CD4-positive, alpha-beta T cell (primary cell): ENCODE measurements around the gene KCNJ4. TPM values are rescaled to one million over a fixed set of nuclear protein-coding genes. Genes with fewer than 3 reads are reported as not detected.

Experiments used
- ATAC-seq: fragments of 200-7000 bp; cut with Tn5 transposase; one replicate; pipeline ENCODE4 v1.10.0; 2022; ENCODE audit warnings: mild to moderate bottlenecking; ENCODE audit not compliant: poor library complexity
- CTCF ChIA-PET: fragments of 350-600 bp; sonication (Branson Sonifier 250); formaldehyde crosslinking; loops from one replicate; lab custom pipeline; 2021; ENCODE audit warnings: antibody characterized with exemption, inconsistent platforms; lab: Charles Lee
- POLR2A ChIA-PET: fragments of 350-600 bp; sonication (Branson Sonifier 250); formaldehyde crosslinking; loops from one replicate; lab custom pipeline; 2021; ENCODE audit warnings: antibody characterized with exemption, inconsistent platforms; lab: Charles Lee
- DNase-seq, 14 experiments: peaks; one replicate each; pipeline ENCODE4 v3.0.0-alpha.2; 2013 to 2020; ENCODE audit warnings: mixed read lengths in 2 of 14
- H3K27ac ChIP-seq, 2 donors: one replicate each; pipeline versions ENCODE4 v1.5.1 to v1.7.0; 2013; ENCODE audit warnings: low read length in 2 of 2, low read depth in 1 of 2, mild to moderate bottlenecking in 1 of 2
- H3K27me3 ChIP-seq, 2 experiments: 1 replicate in 1 of 2; 2 replicates in 1 of 2; pipeline versions ENCODE4 v1.6.1 to v1.7.0; 2013; ENCODE audit warnings: low read length in 2 of 2, control low read depth in 1 of 2, mild to moderate bottlenecking in 1 of 2, moderate library complexity in 1 of 2; ENCODE audit not compliant: insufficient read depth in 2 of 2, control insufficient read depth in 1 of 2
- H3K36me3 ChIP-seq: one replicate; pipeline ENCODE4 v1.6.1; 2013; ENCODE audit warnings: low read length, control low read depth; ENCODE audit not compliant: insufficient read depth
- H3K4me1 ChIP-seq: one replicate; pipeline ENCODE4 v1.6.1; 2013; ENCODE audit warnings: low read length, control low read depth; ENCODE audit not compliant: insufficient read depth
- H3K4me3 ChIP-seq: one replicate; pipeline ENCODE4 v1.5.1; 2013; ENCODE audit warnings: mild to moderate bottlenecking, low read length, moderate library complexity
- H3K9me3 ChIP-seq, 2 experiments: 1 replicate in 1 of 2; 2 replicates in 1 of 2; pipeline versions ENCODE4 v1.6.1 to v1.7.0; 2013; ENCODE audit warnings: low read length in 2 of 2, mild to moderate bottlenecking in 2 of 2, control low read depth in 1 of 2, moderate library complexity in 1 of 2; ENCODE audit not compliant: control insufficient read depth in 1 of 2, insufficient read depth in 1 of 2
- H3K27ac Mint-ChIP-seq: one replicate; pipeline ENCODE4 v1.8.0; 2020; ENCODE audit warnings: mixed read lengths
- H3K27me3 Mint-ChIP-seq: one replicate; pipeline ENCODE4 v1.8.0; 2021; ENCODE audit warnings: mixed read lengths
- H3K36me3 Mint-ChIP-seq: one replicate; pipeline ENCODE4 v1.8.0; 2021; ENCODE audit warnings: low read depth, mixed read lengths
- H3K4me1 Mint-ChIP-seq: one replicate; pipeline ENCODE4 v1.8.0; 2021; ENCODE audit warnings: low read depth, mixed read lengths
- H3K4me3 Mint-ChIP-seq: one replicate; pipeline ENCODE4 v1.8.0; 2020; ENCODE audit warnings: mild to moderate bottlenecking, mixed read lengths
- H3K9me3 Mint-ChIP-seq: one replicate; pipeline ENCODE4 v1.8.0; 2020; ENCODE audit warnings: mixed read lengths
- CTCF ChIP-seq: fragments of 200-600 bp; IDR thresholded peaks from one replicate; pipeline ENCODE4 v1.8.0; 2022; ENCODE audit warnings: antibody characterized with exemption, mild to moderate bottlenecking
- intact Hi-C, 2 experiments: fragments of 100-400 bp; cut with DNase I in 1 of 2; cut with micrococcal nuclease in 1 of 2; formaldehyde crosslinking; loops; one replicate each; pipeline versions ENCODE4 v1.15.1 to v1.9.0; 2023 to 2025; cut with DNase I, micrococcal nuclease
- total RNA-seq, 174 experiments: library from RNA in 2 of 174; stranded (reverse) in 2 of 174; gene quantifications; one replicate each; pipeline ENCODE4 v1.2.3 and lab custom pipeline; 2021 to 2026

The KCNJ4 gene
- total RNA-seq, 2 experiments from 2014 or later: not detected

- Histone ChIP-seq H3K36me3 (no peaks in the 10 kb centered on the region), H3K27ac (no peak overlapping the region), H3K4me1 (peaks cover 14% of the 10 kb centered on the region), H3K9me3 (peaks cover 0 to 13% of the 10 kb centered on the region in 2 experiments), H3K4me3 (no peak overlapping the region), H3K27me3 (peaks cover 54 to 56% of the 10 kb centered on the region in 2 experiments)
- peaks cover 13% of the 10 kb centered on the region for H3K4me1 Mint-ChIP-seq
- H3K27ac Mint-ChIP-seq: no peak overlapping the region
- no peak for ATAC-seq
- intact Hi-C loops: no loop called here
- no peaks in the 10 kb centered on the region for H3K36me3 Mint-ChIP-seq
- ChIA-PET POLR2A (no interaction called here), CTCF (no interaction called here)
- DNase-seq: no peak
- H3K4me3 Mint-ChIP-seq: no peak overlapping the region
- no peak for TF ChIP-seq CTCF
- peaks cover 78% of the 10 kb centered on the region for H3K27me3 Mint-ChIP-seq
- H3K9me3 Mint-ChIP-seq: no peaks in the 10 kb centered on the region
Measured at GRCh38 chr22:38460426-38460840, 5.4 kb upstream of the KCNJ4 start.

DNA sequence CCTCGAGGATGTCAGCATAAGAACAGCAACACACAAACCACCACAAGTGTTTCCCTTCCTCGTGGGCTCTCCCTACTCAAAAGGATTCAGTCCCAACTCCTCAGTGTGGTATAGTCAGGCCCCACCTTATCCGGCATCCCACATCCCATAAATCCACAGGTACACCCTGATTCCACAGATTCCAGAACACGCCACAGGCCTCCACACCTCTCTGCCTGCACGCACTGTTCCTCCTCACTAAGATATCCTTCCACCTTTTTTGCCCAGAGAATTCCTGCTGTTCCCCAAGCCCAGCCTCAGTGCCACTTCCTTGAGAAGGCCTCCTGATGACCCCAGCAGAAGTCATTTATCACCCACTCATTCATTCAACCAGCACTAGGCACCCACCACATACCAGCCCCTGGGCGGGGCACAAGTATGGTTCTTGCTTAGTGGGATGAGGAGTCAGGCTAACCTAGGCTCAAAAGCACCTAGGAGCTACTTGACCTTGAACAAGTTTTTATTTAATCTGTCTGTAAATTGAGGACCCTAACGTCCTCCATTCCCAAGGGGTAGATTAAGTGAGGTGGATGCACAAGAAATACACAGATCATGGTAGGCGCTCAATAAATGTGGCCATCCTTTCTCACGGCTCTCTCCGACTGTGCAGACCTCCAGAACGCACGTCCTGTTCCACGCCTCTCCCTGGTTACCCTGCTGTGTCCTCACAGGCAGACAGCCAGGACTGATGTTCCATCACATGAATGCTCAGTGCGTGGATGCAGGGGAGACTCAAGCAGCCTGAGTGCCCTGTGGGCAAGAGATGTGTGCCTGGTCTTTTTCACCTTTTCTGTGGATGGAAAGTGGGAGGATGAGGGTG lies 2.1 kb upstream of the KCNJ4 start:
- Histone ChIP-seq H3K27ac (no peak overlapping the region), H3K4me1 (peaks cover 24% of the 10 kb centered on the region), H3K9me3 (peaks cover 0 to 19% of the 10 kb centered on the region in 2 experiments), H3K27me3 (peaks cover 52 to 63% of the 10 kb centered on the region in 2 experiments), H3K36me3 (no peaks in the 10 kb centered on the region), H3K4me3 (no peak overlapping the region)
- H3K27ac Mint-ChIP-seq: no peak overlapping the region
- peaks cover 77% of the 10 kb centered on the region for H3K27me3 Mint-ChIP-seq
- peak overlapping the region; percentile 86 for H3K4me3 Mint-ChIP-seq
- POLR2A ChIA-PET: no interaction called here
- no peak for TF ChIP-seq CTCF
- ATAC-seq (no peak), DNase-seq (no peak)
- H3K9me3 Mint-ChIP-seq: no peaks in the 10 kb centered on the region
- intact Hi-C loops: no loop called here
- peaks cover 23% of the 10 kb centered on the region for H3K4me1 Mint-ChIP-seq
- H3K36me3 Mint-ChIP-seq: no peaks in the 10 kb centered on the region
- CTCF ChIA-PET: no interaction called here

DNA sequence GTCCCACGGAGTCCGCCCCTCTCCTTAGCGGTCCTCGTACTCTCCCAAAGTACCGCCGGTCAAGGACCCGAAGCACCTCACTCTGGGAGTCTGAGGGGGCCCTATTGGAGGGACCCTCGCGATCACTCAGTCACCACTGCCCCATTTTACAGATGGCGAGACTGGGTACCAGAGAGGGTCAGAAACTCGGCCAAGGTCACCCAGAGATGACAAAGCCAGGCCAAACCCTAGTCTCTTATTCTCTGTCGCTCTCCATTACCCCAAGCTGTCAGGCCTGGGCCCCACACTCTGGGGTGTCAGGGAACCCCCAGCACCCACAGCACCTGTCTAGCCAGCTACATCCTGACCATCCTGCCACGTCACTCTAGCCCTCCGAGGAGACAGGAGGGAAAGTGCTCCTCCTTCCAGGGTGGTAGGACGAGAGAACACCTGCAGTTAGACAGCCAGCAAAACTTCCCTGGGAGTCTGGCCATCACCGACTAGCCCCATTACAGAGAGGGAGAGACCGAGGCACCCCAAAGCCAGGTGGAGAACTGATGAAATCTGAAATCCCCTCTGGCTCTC lies 1.4 kb upstream of the KCNJ4 start:
- no peak for DNase-seq
- Mint-ChIP-seq H3K4me1 (peaks cover 23% of the 10 kb centered on the region), H3K4me3 (peak overlapping the region; percentile 86), H3K27me3 (peaks cover 75% of the 10 kb centered on the region), H3K9me3 (no peaks in the 10 kb centered on the region), H3K27ac (no peak overlapping the region), H3K36me3 (no peaks in the 10 kb centered on the region)
- ChIA-PET POLR2A (no interaction called here), CTCF (no interaction called here)
- Histone ChIP-seq H3K4me3 (no peak overlapping the region), H3K27me3 (peaks cover 52 to 57% of the 10 kb centered on the region in 2 experiments), H3K4me1 (peaks cover 17% of the 10 kb centered on the region), H3K27ac (no peak overlapping the region), H3K9me3 (peaks cover 0 to 13% of the 10 kb centered on the region in 2 experiments), H3K36me3 (no peaks in the 10 kb centered on the region)
- intact Hi-C loops: no loop called here
- ATAC-seq: no peak
- no peak for TF ChIP-seq CTCF
